GM20000 (cell line): Measurements from ENCODE around the gene ARHGEF37.

Source experiments
- DNase-seq: peaks from one replicate; pipeline ENCODE4 v3.0.0; 2012; ENCODE audit warnings: low spot score
- CTCF ChIP-seq: IDR thresholded peaks from 2 replicates; pipeline ENCODE4 v1.5.1; 2012; ENCODE audit warnings: mild to moderate bottlenecking, control low read depth; ENCODE audit errors: extremely low read depth, missing control alignments

ARHGEF37 gene

DNA sequence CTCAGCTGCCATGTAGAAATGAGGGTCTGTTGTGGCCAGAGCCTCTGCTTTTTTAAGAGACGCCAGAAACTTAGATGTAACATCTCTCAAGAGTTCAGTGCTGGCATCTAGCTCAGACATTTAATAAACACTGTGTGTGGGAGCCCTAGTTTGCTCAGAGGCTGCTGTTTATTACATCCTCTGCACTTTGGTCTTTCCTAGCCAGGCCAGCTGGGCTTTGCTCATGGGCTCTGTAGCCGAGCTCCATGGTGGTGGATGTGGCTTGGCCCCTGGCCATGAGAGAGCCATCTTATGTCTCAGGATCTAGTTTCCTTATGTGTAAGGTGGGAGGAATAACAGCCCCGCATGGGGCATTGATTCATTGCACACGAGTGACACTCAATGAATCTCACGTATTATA is 30.0 kb downstream of the ARHGEF37 start:
- TF ChIP-seq CTCF, result no peak
- no peak for DNase-seq

DNA sequence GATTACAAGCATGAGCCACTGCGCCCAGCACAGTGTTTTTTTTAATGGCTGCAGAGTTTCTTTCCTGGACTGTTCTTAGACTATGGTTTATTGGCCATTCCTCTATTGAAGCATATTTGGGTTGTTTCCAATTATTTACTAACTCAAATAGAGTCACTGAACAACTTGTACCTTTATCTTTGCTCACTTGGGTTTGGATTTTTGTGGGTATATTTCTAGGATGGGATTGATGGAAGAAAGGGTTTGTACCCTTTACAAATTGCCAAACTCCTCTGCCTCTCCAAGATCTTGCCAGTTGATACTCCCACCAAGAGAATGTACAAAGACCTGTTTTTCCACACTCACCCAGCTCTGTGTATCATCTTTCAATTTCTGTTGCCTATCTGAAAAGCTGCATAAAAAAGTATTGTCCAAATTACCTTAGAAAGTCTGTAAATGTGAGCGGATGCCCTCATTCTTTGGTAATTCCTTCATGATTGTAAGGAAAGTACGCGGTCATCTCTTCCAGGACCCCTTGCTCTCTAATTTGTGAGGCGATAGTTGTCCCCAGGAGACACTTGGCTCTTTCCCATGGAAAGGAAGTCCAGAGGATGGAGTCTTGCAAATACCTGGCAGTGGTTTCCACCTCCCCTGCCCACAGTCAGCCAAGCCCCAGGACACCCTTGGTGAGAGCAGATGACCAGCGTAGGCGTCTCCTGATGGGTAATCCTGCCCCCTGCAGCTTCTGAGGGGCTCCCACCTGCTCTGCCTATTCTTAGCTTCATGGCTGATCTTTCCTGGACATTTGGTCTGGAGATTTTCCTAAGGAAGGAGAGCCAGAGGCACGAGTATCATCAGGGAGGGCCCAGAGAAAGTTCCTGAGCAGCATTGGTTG is 33.0 kb downstream of the ARHGEF37 start:
- no peak for DNase-seq
- no peak for TF ChIP-seq CTCF

DNA sequence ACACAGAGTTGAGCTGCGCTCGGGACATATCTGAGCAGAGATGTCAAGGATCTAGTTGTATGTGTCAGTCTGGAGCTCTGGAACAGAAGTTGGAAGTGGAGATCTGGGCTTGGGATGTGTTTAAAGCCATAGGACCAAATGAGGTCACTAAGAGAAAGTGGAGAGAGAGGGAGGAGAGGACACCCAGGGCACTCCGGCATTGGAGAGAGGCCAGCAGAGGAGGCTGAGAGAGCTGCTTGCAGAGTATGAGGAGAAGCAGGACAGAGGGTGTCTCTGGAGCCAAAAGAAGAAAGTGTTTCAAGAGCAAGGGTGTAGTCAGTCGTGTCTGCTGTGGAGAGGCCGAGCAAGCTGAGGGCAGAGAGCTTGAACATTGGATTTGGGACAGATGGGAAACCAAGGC is 34.7 kb downstream of the ARHGEF37 start:
- TF ChIP-seq CTCF, result no peak
- no peak for DNase-seq

- peak; percentile 50 for DNase-seq
- TF ChIP-seq CTCF, result no peak
These were observed 35.5 kb downstream of the ARHGEF37 start for GRCh38 chr5:149616727-149617285.

GRCh38 chr5:149617760-149618306 is 36.5 kb downstream of the ARHGEF37 start:
- TF ChIP-seq CTCF, result no peak
- DNase-seq, result no peak

DNA sequence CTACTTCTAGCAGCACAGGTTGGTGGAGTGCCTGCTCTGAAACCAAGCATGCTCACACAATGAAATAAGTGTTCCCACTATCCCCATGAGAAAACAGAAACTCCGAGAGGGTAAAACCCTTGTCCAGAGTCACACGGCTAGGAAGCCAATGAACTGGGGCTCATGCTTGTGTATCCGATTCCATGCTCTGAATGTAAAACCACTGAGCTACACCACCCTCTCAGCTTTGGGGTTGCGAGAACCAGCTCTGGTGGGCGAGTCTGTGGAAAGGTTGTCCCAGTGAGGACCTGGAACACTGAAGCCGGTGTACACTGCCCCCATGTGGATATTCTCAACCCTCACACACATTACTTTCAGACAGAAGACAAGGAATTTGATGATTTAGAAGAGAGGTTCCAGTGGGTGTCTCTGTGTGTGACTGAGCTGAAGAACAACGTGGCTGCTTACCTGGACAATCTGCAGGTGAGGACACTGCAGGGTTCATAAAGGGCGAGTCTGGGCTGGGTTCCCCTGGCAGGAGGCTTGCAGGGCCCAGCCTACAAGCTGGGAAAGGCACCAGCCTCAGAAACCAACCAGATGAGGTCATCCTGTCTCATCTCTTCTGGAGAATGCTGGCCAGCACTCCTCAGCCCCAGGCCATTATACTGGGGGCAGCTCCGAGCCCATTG is 37.4 kb downstream of the ARHGEF37 start:
- no peak for TF ChIP-seq CTCF
- DNase-seq, result peak; percentile 64
